Measurements from ENCODE around the gene PPA1.

- TF ChIP-seq CTCF (IDR thresholded peaks at IDR 0.05): no peak
- no peak for TF ChIP-seq POLR2A (IDR thresholded peaks at IDR 0.05)
- no peak for TF ChIP-seq POLR2AphosphoS5 (IDR thresholded peaks at IDR 0.05; ENCODE audit: insufficient read depth in 1 of 2, low read depth in 1 of 2)
These were observed 69.8 kb downstream of the PPA1 start for GRCh38 chr10:70163448-70163847.
